Measurements from ENCODE around the gene TADA1. TPM values are rescaled to one million over a fixed set of nuclear protein-coding genes. Genes with fewer than 3 reads are reported as not detected.
A peak's percentile ranks its signal among the peaks of the same experiment; 100 is the strongest.

TADA1 gene
- total RNA-seq, 1 donor from 2014 or later: 14.7 TPM

DNA sequence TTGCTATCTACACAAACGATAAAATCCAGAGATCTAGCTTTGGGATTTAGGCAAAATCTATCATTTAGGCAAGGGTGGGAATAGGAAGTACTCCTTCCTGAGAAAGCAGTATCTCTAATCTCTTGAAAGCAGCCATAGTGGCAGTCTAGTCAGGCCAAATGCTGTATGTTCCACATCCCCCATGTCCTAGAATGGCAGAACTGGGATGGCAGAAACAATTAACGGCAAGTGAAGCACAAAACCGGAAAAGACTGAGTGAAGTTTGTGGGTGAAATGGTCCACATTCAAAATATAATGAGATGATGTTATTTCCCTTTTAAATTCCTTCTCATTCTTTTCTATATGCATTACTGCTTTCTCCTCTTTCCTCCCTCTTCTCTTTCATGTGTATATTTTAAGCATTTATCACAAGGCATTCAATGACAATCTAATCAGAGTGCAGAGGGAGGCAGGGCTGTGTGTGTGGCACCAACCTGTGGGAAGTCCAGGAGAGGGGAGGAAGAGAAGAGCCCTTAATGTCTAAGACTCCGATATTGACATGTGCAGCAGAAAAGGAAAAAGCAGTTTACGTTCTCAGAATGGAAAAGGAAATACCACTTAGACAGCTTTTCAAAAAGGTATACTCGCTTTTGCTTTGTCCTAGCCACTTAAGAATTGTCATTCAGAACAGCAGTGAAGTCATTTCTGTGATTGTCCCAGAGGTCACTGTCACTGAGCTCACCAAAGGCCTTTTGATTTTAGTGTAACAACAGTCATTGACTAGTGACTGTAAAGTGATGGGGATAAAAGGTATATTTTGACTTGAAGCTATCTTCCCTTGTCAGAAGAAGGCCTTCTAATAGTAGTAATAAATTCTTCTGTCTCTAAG lies 42.3 kb upstream of the TADA1 start:
- no peaks in the 10 kb centered on the region for H3K36me3 ChIP-seq (ENCODE audit: control insufficient read depth, insufficient read depth, low read length)
- TF ChIP-seq, protein P1, sequence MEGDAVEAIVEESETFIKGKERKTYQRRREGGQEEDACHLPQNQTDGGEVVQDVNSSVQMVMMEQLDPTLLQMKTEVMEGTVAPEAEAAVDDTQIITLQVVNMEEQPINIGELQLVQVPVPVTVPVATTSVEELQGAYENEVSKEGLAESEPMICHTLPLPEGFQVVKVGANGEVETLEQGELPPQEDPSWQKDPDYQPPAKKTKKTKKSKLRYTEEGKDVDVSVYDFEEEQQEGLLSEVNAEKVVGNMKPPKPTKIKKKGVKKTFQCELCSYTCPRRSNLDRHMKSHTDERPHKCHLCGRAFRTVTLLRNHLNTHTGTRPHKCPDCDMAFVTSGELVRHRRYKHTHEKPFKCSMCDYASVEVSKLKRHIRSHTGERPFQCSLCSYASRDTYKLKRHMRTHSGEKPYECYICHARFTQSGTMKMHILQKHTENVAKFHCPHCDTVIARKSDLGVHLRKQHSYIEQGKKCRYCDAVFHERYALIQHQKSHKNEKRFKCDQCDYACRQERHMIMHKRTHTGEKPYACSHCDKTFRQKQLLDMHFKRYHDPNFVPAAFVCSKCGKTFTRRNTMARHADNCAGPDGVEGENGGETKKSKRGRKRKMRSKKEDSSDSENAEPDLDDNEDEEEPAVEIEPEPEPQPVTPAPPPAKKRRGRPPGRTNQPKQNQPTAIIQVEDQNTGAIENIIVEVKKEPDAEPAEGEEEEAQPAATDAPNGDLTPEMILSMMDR (IDR thresholded peaks at IDR 0.05; ENCODE audit: insufficient read depth, low read length, severe bottlenecking): no peak
- H3K4me3 ChIP-seq (ENCODE audit: low read depth, low read length): no peak overlapping the region
- peaks cover 23% of the 10 kb centered on the region for H3K27me3 ChIP-seq (ENCODE audit: control insufficient read depth, insufficient read depth, low read length)
- FAIRE-seq: no peak
- no peak for DNase-seq (ENCODE audit: low read depth)

DNA sequence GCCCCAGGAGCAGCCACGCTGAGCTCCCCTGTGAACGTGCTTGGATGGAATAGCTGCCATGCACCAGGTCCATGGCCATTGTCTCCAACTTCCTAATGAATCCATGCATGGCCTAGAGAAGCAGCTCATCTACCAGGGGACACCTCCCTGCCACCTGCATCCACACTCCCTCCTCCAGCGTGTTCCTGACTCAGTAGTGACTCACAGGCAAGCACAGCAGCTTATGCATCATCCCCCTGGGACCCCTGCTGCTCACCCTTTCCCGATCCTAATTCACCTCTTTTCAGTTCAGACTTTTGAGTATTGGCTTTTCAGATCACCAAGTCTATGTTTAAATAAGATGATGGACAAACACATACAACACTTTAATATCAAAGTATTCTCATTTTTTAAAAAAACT lies 39.9 kb upstream of the TADA1 start:
- DNase-seq (ENCODE audit: low read depth): peak; percentile 40
- FAIRE-seq: no peak

DNA sequence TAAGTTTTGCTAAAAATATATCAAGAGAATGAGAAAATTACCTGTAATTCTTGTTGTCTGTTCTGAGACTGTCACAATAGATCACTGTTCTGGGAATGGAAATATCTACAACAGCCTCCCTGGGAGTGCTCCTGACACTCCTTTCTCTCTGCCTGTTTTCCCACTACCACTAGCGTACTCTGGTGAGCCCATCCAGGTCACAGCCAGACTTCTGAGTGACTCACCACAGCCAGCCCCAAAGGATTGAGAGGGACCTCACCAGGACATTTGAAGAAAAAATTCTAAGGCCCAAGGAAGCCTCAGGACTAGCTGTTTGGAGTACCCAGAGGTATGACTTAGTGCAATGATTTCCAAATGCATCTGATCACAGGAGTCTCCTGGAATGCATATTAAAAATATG lies 39.0 kb upstream of the TADA1 start:
- TF ChIP-seq, protein P1 (IDR thresholded peaks at IDR 0.05; ENCODE audit: insufficient read depth, low read length, severe bottlenecking): no peak
- DNase-seq (ENCODE audit: low read depth): no peak
- FAIRE-seq: no peak
- Histone ChIP-seq H3K4me3 (ENCODE audit: low read depth, low read length) (no peak overlapping the region), H3K36me3 (ENCODE audit: control insufficient read depth, insufficient read depth, low read length) (no peaks in the 10 kb centered on the region), H3K27me3 (ENCODE audit: control insufficient read depth, insufficient read depth, low read length) (peaks cover 2% of the 10 kb centered on the region)

More for the DNA sequence above, 39.9 kb upstream of the TADA1 start:
- H3K27me3 ChIP-seq (ENCODE audit: control insufficient read depth, insufficient read depth, low read length): peaks cover 8% of the 10 kb centered on the region
- no peaks in the 10 kb centered on the region for H3K36me3 ChIP-seq (ENCODE audit: control insufficient read depth, insufficient read depth, low read length)
- TF ChIP-seq, protein P1 (IDR thresholded peaks at IDR 0.05; ENCODE audit: insufficient read depth, low read length, severe bottlenecking): no peak
- H3K4me3 ChIP-seq (ENCODE audit: low read depth, low read length): no peak overlapping the region

DNA sequence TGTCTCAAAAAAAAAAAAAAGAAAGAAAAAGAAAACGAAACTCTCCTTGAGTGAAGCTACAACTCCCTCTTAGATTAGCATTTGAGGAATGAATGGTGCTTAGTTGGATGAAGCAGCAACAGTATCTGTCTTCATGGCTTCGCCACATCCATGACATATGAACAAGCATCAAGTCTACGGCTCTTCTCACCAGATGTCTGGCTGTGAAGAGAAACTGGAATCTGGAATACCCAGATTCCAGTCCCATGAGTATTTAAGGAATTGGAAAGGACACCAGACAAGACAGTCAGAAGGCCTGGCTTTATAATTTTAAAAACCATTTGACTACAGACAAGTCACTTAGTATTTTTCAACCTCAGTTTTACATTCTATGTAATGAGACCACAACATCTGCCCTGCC lies 38.0 kb upstream of the TADA1 start:
- Histone ChIP-seq H3K36me3 (ENCODE audit: control insufficient read depth, insufficient read depth, low read length) (no peaks in the 10 kb centered on the region), H3K4me3 (ENCODE audit: low read depth, low read length) (no peak overlapping the region), H3K27me3 (ENCODE audit: control insufficient read depth, insufficient read depth, low read length) (no peaks in the 10 kb centered on the region)
- TF ChIP-seq, protein P1 (IDR thresholded peaks at IDR 0.05; ENCODE audit: insufficient read depth, low read length, severe bottlenecking): no peak
- no peak for FAIRE-seq
- DNase-seq (ENCODE audit: low read depth): no peak

DNA sequence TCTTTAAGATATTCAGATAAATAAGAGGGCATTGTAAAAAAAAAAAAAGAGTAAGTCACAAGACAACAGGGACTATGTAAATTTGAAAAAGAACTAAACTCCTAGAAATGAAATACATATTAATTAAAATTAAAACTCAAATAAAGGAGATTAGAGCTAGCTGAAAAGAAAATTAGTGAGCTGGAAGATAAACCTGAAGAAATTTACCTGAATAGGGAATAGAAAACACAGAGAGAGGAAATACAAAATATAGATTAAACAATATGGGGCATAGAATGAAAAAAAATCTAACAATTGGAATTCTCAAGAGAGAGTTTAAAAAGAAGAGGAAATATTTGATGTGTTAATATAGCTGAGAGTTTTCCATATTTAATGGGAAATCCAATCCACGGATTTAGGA lies 35.6 kb upstream of the TADA1 start:
- H3K4me3 ChIP-seq (ENCODE audit: low read depth, low read length): no peak overlapping the region
- no peak for FAIRE-seq
- TF ChIP-seq, protein P1 (IDR thresholded peaks at IDR 0.05; ENCODE audit: insufficient read depth, low read length, severe bottlenecking): no peak
- H3K27me3 ChIP-seq (ENCODE audit: control insufficient read depth, insufficient read depth, low read length): no peaks in the 10 kb centered on the region
- no peaks in the 10 kb centered on the region for H3K36me3 ChIP-seq (ENCODE audit: control insufficient read depth, insufficient read depth, low read length)
- no peak for DNase-seq (ENCODE audit: low read depth)

All from bronchial epithelial cell (primary cell).